NCI-H774 (cell line): Measurements from ENCODE around the gene SMARCA2.
"Not testable (repeated sequence)": the region's sequence is repeated elsewhere in the genome, so short reads cannot be mapped to it uniquely, and the experiment has no call there.

Experiments used
- DNase-seq: peaks from one replicate; lab custom pipeline; 2025; lab: John Stamatoyannopoulos, UW

Gene SMARCA2

DNA sequence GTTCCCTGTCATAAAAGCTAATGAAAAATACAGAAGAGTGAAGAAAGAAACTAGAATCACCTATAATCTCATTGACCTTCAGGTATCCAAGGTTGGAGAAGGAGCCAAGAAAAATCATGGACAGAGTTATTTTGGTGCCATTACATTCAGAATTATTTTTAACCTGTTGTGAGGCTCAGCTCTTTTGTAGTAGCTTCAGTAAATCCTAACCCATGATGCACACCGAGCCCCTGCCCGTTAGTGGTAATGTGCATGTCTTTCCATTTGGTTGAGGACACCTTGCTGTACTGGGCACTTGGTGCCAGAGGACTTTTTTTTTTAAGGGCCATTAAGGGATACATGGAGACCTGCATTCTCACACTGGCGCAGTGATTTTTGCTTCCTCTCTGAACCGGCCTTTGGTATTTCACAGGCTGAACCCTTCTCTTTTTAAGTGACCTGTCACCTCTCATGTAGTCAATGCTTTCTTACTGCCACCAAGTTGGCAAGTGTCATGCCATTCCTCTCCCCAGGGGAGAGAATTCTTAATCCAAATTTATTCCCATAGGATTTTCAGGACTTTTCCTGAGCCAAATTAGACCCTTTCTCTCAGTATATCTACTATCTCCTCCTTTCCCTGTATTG lies 125.6 kb downstream of the SMARCA2 start:
- no peak for DNase-seq

DNA sequence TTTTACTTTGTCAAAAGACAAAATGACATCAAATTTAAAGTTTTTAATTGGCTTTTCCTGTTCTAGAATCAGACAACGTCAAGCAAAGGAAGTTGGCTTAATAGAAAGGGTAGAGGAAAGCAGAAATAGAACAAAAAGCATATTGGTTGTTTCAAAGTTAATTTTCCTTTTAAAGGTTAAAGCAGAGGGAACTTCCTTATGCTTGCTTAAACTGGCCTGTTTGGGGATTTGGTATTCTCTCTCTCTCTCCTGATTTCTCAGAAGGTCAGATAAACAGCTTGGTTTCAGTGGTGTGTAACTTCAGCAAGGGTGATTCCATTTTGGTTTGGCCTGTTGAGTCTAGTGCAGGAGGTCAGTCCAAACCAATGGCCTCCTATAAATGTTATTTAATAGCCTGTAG lies 127.1 kb downstream of the SMARCA2 start:
- DNase-seq: no peak

DNA sequence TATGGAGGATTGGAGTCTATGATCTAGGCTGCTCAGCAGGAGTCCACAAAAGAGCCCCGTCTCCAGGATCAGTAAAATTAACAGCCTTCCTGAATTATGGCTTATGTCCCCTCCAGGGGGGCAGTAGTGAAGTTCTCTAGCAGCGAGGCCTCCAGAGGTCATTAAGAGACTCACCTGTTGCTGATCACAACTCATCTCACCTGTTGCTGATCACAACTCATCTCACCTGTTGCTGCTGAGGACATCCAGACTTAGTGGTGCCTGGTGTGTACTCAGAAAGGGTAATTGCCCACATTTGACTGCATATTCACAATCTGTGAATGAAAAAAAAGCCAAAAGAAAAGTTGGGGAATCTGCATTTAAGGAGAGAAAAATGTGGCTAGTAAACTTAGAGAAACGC lies 129.5 kb downstream of the SMARCA2 start:
- DNase-seq: no peak

DNA sequence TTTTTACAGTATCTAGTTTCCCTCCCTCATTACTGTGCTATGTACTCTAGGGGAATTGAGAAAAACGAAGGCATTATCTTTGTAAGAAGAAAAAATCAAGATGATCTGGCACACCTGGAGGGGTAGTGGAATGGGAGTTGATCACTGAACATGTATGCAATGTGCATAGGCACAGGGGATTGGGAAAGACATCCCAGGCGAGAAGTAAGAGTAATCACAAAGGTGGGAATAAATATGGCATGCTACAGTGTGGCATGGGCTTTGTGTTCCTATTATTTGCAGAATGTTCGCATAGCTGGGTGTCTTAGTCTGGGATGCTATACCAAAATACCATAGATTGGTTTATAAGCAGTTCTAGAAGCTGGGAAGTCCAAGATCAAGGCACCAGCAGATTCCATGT lies 130.6 kb downstream of the SMARCA2 start:
- DNase-seq: no peak

DNA sequence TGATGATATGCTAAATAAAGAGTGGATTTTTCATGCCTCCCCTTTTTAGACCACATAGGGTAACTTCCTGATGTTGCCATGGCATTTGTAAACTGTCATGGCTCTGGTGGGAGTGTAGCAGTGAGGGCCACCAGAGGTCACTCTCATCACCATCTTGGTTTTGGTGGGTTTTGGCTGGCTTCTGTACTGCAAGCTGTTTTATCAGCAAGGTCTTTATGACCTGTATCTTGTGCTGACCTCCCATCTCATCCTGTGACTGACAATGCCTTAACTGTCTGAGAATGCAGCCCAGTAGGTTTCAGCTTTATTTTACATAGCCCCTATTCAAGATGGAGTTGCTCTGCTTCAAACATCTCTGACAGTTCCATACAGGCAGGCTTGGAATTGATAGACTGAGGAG lies 131.6 kb downstream of the SMARCA2 start:
- not testable (repeated sequence) for DNase-seq

DNA sequence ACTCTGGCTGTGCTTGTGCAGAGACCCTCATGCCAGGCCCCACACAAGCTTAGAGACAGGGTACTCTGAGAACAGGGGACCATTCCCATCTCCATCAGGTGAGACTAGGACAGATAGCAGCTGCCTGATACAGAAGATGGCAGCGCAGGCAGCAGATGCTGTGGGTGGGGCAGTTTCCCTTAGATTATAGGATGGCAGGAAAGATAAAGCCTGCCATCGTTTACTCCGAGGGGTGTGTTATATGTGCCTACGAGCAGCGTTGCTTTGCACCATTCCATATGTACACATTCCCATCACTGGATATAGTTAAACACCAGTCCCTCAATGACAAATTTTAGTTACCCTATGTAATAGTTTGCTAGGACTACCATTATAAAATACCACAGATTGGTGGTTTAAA lies 135.2 kb downstream of the SMARCA2 start:
- no peak for DNase-seq

DNA sequence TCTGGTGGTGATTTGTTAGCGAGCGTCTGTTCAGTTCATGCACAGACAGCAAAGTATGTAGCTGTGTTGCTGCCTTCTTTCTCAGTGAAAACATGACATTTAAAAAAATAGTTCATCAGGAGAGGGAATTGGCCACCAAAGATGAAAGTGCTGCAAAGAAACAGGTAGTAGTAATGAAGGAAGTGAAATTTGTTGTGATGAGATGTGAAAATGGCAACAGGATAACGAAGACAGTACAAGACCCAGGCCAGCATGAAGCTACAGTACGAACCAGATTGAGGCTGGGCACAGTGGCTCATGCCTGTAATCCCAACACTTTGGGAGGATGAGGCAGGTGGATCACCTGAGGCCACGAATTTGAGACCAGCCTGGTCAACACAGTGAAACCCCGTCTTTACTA lies 136.0 kb downstream of the SMARCA2 start:
- no peak for DNase-seq

DNA sequence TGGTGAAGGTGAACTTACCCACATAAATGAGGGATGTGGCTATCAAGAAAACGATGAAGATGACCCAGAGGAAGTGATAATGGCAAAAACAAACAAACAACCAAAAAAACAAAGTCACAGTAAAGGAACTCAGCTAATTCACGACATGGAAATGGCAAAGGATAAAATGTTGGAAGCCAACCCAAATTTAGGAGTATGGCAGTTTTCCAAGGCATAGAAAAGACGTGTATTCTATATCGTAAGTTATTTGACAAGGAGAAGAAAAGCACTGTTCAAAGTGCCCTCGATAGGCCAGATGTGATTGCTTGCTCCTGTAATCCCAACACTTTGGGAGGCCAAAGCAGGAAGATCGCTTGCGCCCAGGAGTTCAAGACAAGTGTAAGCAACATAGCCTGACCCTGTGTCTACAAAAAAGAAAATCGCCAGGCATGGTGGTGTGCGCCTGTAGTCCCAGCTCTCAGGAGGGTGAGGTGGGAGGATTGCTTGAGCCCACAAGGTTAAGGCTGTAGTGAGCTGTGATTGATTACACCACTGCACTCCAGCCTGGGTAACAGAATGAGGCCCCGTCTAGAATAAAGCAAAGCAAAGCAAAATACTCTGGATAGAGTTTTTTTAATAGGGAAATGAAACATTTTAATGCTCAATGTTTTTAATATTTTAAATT lies 138.0 kb downstream of the SMARCA2 start:
- DNase-seq: no peak

DNA sequence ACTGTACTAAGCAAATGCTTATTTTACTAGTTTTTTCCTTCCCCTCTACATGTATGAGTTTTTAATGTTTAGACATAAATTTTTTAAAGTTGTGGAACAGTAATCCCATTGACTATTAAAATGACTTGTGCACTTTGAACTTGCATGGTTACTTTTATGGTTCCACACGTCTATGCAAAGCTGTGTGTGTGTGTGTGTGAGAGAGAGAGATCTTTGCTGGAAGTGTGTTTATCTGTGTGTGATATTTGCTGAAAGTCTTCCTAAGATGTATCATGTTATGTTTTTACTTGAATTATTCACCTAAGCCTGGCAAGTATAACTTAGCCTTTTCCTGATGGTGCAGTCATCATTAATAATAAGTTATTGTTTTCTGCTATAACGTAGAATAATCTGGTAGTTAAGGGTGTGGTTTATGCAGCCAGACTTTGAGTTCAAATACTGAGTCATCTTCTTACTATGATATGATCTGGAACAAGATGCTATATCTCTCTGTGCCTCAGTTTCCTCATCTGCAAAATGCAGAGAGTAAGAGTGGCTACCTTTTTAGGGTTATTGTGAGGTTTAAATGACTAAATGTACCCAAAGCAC lies 138.6 kb downstream of the SMARCA2 start:
- no peak for DNase-seq

DNA sequence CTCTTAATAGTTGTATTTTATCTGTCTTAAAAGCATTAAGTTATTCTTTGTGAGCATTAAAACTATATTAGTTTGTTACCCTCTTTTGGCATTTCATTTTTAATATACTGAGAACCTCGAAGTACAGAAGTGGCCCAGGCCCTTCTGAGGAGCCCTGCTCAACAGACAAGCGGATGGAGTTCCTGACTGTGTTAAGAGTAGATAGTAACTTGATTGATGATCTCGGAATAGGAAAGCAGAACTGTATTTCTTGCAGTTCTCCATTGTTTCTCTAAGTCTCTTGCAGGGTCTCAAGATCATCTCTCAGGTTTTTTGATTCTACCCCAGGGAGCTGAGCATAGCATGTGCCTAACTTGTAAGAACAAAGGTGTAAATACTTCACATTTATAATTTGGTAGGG lies 139.6 kb downstream of the SMARCA2 start:
- DNase-seq: no peak

DNA sequence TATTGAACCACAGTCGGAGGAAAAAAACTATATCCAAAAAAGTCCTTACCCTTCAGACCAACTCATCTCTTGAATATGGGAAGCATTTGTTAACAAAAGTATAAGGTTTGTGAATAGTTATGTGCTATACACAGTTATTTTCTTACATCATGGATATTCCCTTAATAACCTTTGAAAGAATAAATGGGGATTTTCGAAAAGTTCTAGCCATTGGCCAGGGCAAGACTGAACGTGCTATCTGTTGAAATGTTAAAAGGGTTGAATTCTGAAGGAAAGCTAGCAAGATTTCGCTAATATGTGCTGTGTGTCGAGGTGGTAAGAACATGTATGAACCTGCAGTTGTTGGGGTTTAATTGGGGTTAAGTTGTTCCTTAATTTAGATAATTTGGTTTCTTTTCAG lies 140.8 kb downstream of the SMARCA2 start:
- DNase-seq: no peak

DNA sequence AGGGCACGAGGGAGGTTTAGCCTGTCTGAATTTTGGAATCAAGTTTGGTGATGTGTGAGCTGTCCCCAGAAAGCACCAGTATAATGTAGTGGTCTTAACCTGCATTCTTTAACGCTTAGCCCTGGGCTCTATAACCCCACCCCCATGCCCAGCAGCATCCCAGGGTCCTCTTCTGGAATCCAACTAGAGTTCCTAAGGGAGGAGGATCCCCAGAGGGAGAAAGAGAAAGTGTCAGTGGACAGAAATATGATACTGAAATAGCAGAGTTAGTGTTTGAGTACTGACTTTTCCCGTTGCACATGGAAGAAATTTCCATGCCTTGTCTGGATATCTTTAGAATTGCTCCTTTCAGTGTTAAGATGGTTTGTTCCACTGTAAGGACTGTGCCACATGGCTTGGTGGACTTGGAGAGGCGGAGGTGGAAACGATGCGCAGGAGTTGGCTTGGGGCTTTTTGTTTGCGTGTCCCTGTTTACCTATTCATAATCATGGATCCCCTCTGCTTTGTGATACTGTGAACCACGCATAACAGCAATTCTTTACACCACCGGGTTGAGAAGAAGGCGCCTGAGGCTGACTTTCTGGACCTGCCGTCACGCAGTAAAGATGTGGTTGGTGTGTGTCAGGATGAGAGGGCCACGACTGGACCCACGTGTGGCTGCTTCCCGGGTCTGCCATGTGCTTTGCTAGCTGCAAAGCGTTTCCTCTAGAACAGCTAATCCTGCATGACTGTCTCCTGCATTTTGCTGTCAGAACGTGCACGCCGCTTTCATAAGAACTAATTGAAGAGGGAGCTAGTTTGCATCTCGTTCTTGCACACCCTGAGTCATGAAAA lies 142.3 kb downstream of the SMARCA2 start:
- DNase-seq: peak; percentile 40

DNA sequence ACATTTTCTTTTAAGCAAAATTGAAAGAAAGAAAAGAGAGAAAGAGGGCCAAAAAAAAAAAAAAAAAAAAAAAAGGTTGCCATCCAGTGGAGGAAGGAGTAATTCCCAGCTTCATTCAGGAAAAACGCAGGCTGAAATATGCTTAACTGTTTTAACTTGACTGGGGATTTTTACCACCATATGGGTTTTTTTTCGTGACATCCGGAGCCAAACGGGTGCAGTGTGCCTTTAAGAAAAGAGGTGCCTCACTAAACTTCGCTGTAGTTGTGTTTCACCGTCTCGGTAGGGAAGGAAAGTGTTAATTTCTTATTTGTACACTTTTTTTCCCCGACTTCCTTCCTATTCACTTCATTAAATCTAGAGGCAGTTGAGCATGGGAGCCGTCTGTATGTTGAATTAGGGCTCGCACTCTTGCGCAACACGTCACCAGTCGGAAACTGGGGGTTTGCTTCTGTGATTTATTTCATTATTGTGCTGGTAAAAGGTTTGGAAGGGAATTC lies 143.0 kb downstream of the SMARCA2 start:
- DNase-seq: peak; percentile 68

DNA sequence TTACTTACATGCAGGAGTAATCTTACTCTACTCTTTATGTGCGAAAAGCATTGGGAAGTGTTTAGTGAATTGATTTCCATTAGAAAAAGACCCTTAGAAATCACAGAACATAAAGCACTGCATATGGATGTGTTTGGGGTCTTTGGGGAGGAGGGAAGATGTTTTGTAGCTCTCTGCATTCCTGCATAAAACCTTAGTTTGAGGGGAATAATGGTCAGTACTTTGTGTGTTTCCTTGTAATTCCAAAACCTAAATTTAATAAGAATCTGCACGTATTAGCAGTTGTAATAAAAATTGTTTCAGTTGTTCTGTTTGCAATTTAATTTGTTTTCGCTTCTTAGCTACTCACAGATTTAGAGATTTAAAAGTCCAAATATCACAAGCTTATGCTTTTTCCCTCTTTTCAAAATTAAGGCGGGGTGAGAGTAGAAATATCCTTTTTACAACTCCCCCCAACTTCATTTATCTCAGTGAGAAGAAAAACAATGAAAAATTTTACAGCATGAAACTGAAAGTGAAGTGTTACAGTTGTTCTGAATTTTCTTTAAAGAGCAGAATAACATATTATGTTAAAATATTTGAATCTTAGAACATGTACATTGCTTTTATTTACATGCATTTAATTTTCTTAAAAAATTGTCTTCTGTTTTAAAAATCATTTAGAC lies 143.8 kb downstream of the SMARCA2 start:
- no peak for DNase-seq

DNA sequence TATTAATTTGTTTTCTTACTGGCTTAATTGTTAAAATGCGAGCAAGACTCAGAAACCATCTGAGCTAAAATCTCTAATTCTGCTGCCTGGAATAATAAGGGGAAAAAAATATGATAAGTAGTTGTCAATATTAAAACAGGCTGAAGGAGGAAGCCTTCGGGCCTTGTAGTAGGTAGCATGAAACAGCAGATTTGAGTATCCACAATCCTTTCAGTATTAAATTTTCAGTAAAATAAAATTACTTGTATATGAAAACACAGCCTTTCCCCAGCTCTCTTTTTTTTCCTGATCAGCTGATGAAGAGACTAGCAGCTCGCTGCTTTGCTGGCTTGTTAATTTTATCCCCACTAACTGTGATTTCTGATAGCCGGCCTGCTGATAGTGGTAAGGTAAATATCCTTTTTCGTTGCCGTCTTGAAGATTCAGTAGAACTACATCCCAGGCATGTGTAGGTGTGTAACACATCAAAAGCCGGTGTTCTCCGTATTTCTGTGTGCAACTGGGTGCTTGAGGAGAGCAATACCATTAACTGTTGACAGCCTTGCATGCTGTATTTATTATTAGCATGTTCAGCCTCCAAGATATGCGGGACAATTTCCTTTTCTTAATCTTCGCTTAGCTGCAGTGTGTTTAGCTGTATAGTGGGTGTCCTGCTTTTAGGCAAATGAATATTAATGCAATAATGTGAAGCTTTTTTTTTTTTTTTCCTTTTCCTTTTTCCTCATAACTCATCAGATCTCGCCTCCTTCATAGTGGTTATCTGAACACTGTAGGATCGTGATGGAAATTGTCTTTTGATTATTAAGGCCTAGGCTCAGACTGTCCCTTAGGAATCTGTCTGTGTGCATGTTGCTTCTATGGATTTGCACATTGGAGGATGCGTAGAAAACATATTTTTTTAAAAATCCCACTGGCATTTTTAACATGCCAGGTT lies 144.6 kb downstream of the SMARCA2 start:
- peak; percentile 29 for DNase-seq

DNA sequence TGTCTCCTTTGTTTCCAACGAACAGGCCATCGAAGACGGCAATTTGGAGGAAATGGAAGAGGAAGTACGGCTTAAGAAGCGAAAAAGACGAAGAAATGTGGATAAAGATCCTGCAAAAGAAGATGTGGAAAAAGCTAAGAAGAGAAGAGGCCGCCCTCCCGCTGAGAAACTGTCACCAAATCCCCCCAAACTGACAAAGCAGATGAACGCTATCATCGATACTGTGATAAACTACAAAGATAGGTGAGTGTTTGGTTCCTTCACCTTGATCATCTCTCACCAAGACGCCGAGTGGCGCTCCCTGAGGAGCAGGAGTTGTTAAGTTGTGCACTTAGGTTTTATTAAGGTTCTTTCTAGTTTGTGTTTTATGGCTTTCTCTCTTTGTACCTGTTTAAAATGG lies 146.5 kb downstream of the SMARCA2 start:
- no peak for DNase-seq

DNA sequence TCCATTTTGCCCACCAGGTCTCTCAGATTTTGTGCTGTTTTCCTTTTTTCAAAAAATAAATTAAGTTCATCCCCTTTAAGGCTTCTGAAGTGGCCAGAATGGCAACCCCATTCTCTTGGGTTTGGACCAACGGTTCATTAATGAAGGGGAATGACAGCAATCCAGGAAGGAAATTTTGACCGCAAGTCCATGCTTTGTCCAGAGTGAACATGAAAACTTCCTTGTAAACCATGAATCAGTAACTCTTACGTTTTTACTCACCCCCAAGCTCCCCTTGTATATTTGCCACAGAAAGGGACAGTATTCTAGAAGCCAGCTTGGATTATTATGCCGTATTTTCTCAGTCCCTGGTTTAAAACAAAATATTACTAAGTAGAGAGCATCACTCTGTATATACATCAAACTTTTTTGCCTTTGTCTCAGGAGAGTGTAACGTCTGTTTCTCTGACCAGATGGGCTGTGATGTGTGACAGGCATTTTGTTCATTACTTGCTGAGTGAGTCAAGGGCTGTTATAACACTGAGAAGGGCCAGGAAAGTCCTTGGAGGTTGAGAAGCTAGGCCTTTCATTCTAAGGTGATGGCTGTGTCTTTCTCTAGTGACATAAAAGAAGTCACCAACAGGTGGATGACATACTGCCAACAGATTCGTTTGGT lies 148.2 kb downstream of the SMARCA2 start:
- DNase-seq: no peak

DNA sequence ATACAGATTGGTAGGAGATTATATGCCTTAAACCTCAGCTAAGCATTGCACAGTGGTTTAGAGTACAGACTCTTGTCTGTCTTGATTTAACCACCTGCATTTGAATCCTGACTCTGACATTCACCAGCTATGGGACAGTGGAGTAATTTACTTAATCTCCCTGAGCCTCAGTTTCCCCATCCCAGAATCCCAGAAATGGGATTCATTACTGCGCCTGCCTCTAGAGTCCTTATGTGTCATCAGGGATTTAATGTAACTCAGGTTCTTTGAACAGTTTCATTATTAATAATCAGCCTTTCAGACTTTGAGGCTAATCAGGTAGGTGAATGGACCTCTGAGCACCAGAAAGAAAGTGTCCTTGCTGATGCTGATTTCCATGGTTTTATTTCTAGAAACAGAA lies 149.1 kb downstream of the SMARCA2 start:
- no peak for DNase-seq

DNA sequence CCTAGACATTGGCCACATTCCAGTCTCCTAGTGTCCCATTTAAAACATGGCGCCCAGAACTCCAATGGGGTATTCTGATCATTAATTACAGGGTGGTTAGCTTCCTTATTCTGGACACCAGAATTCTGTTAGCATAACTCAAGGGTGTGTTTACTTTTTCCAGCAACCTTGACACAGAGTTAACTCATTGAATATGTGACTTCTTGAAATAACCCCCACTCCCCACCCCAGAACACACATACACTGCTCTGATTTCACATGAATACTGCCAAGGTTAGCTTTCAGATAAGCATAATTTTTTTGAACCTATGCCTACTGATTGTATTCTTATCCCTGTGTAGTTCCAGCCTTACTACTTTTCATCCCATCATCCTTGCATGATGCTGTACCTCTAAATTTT lies 151.1 kb downstream of the SMARCA2 start:
- DNase-seq: no peak

DNA sequence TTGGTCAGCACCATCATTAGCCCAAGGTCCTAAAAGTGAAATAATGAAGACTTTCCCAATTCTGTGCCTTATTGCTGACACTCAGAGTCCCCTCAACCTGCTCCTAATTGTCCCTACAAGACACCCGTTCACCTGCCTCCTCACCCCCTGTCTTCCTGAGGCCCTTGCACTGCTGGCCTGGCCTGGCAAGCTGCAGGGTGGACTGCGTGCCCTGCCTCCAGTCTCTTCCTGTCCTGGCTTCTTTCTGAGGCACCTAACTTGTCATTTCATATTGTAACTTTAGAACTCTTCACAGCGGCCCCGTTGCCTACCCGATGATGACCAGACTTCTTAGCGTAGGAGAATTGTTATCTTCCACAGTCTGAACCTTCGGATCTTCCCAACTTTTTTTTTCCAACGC lies 153.9 kb downstream of the SMARCA2 start:
- no peak for DNase-seq
